ENCODE measurements around the gene SPTLC2.

DNA sequence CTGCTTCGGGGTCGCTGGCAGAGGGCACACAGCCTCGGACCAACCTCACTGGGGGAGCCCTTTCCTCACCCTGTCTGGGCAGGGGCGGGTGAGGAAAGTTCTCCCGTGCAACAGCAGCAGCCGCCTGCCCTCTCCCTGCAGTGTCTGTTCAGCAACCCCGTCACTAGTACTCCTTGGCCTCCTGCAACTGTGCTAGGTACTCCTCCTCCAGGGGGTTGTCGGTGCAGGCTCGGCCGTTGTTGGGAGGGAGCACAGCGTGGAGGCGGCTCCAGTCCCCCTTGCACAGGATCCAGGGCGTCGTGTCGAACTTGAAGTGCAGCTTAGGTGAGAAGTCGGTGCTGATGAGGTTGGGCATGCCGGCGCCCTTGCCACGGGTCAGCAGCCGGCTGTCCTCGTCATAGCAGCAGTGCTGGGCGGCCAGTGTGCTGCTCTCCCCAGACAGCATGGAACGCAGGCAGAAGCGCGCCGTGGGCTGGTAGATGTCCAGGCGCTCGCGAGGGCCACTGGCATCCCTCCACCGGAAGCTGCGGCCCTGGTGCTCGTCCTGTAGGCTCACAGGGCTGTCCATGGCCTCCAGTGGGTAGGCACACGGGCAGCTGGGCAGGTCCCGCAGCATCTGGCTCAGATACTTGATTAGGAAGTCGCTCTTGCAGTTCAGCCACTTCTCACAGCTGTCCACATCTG is 140.9 kb downstream of the SPTLC2 start:
- TF ChIP-seq, protein P1, sequence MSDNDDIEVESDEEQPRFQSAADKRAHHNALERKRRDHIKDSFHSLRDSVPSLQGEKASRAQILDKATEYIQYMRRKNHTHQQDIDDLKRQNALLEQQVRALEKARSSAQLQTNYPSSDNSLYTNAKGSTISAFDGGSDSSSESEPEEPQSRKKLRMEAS (IDR thresholded peaks at IDR 0.05), result no peak
- TF ChIP-seq POLR2AphosphoS5 (IDR thresholded peaks at IDR 0.05; ENCODE audit: low read depth, low read length) (no peak), RAD21 (IDR thresholded peaks at IDR 0.05; ENCODE audit: low read depth) (no peak), EZH2 (IDR thresholded peaks at IDR 0.05) (no peak), POLR2A (IDR thresholded peaks at IDR 0.05; ENCODE audit: borderline replicate concordance, extremely low read depth, insufficient read depth, insufficient read length) (no peak), JUND (IDR thresholded peaks at IDR 0.05) (no peak), SRF (IDR thresholded peaks at IDR 0.05; ENCODE audit: low read depth) (no peak), SP1 (IDR thresholded peaks at IDR 0.05; ENCODE audit: low read depth) (no peak)
- TF ChIP-seq, protein P2, sequence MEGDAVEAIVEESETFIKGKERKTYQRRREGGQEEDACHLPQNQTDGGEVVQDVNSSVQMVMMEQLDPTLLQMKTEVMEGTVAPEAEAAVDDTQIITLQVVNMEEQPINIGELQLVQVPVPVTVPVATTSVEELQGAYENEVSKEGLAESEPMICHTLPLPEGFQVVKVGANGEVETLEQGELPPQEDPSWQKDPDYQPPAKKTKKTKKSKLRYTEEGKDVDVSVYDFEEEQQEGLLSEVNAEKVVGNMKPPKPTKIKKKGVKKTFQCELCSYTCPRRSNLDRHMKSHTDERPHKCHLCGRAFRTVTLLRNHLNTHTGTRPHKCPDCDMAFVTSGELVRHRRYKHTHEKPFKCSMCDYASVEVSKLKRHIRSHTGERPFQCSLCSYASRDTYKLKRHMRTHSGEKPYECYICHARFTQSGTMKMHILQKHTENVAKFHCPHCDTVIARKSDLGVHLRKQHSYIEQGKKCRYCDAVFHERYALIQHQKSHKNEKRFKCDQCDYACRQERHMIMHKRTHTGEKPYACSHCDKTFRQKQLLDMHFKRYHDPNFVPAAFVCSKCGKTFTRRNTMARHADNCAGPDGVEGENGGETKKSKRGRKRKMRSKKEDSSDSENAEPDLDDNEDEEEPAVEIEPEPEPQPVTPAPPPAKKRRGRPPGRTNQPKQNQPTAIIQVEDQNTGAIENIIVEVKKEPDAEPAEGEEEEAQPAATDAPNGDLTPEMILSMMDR (IDR thresholded peaks at IDR 0.05 in 2 of 3, conservative IDR thresholded peaks at IDR 0.05 in 1 of 3; ENCODE audit: borderline replicate concordance in 1 of 3, insufficient read depth in 1 of 3, low read depth in 2 of 3, low read length in 2 of 3), result no peak
